ENCODE data around the gene SLIT1.
A peak's percentile ranks its signal among the peaks of the same experiment; 100 is the strongest.

Gene SLIT1

GRCh38 chr10:97138846-97139245 lies 46.9 kb downstream of the SLIT1 start:
- H3K27ac ChIP-seq = no peak overlapping the region
- H3K4me3 ChIP-seq (ENCODE audit: low read depth, low read length) = no peak overlapping the region
- no peak for TF ChIP-seq CTCF (IDR thresholded peaks at IDR 0.05; ENCODE audit: low read depth, low read length)
- peak; percentile 21 for DNase-seq
- no peaks in the 10 kb centered on the region for H3K9me3 ChIP-seq (ENCODE audit: severe bottlenecking)
- no peaks in the 10 kb centered on the region; the same call in 1 of the 2 replicates for H3K36me3 ChIP-seq
- no peaks in the 10 kb centered on the region for H3K27me3 ChIP-seq (ENCODE audit: insufficient read depth, low read depth, severe bottlenecking)

- H3K36me3 ChIP-seq = no peaks in the 10 kb centered on the region; the same call in 1 of the 2 replicates
- TF ChIP-seq CTCF (IDR thresholded peaks at IDR 0.05; ENCODE audit: low read depth, low read length) = peak; percentile 88
- peak; percentile 82 for DNase-seq
- H3K4me3 ChIP-seq (ENCODE audit: low read depth, low read length) = no peak overlapping the region
- H3K9me3 ChIP-seq (ENCODE audit: severe bottlenecking) = no peaks in the 10 kb centered on the region
- no peaks in the 10 kb centered on the region for H3K27me3 ChIP-seq (ENCODE audit: insufficient read depth, low read depth, severe bottlenecking)
- no peak overlapping the region; the same call in 1 of the 2 replicates for H3K27ac ChIP-seq
Measured at GRCh38 chr10:97138174-97138573, 47.6 kb downstream of the SLIT1 start.

GRCh38 chr10:97136756-97137155 lies 49.0 kb downstream of the SLIT1 start:
- H3K27me3 ChIP-seq (ENCODE audit: insufficient read depth, low read depth, severe bottlenecking) = no peaks in the 10 kb centered on the region

GRCh38 chr10:97135464-97135863 lies 50.3 kb downstream of the SLIT1 start:
- DNase-seq = no peak
- Histone ChIP-seq H3K9me3 (ENCODE audit: severe bottlenecking) (no peaks in the 10 kb centered on the region), H3K36me3 (no peaks in the 10 kb centered on the region; the same call in 1 of the 2 replicates), H3K4me3 (ENCODE audit: low read depth, low read length) (no peak overlapping the region), H3K27me3 (ENCODE audit: insufficient read depth, low read depth, severe bottlenecking) (no peaks in the 10 kb centered on the region), H3K27ac (no peak overlapping the region)
- no peak for TF ChIP-seq CTCF (IDR thresholded peaks at IDR 0.05; ENCODE audit: low read depth, low read length)

More at GRCh38 chr10:97136756-97137155, 49.0 kb downstream of the SLIT1 start:
- Histone ChIP-seq H3K9me3 (ENCODE audit: severe bottlenecking) (no peaks in the 10 kb centered on the region), H3K4me3 (ENCODE audit: low read depth, low read length) (no peak overlapping the region), H3K36me3 (no peaks in the 10 kb centered on the region; the same call in 1 of the 2 replicates), H3K27ac (no peak overlapping the region)
- TF ChIP-seq CTCF (IDR thresholded peaks at IDR 0.05; ENCODE audit: low read depth, low read length) = no peak
- DNase-seq = no peak

GRCh38 chr10:97134983-97135382 lies 50.8 kb downstream of the SLIT1 start:
- H3K27ac ChIP-seq = no peak overlapping the region
- TF ChIP-seq CTCF (IDR thresholded peaks at IDR 0.05; ENCODE audit: low read depth, low read length) = no peak
- no peaks in the 10 kb centered on the region; the same call in 1 of the 2 replicates for H3K36me3 ChIP-seq
- DNase-seq = no peak
- H3K27me3 ChIP-seq (ENCODE audit: insufficient read depth, low read depth, severe bottlenecking) = no peaks in the 10 kb centered on the region
- no peaks in the 10 kb centered on the region for H3K9me3 ChIP-seq (ENCODE audit: severe bottlenecking)
- H3K4me3 ChIP-seq (ENCODE audit: low read depth, low read length) = no peak overlapping the region

- Histone ChIP-seq H3K4me3 (ENCODE audit: low read depth, low read length) (no peak overlapping the region), H3K27ac (no peak overlapping the region), H3K27me3 (ENCODE audit: insufficient read depth, low read depth, severe bottlenecking) (no peaks in the 10 kb centered on the region), H3K9me3 (ENCODE audit: severe bottlenecking) (no peaks in the 10 kb centered on the region), H3K36me3 (no peaks in the 10 kb centered on the region; the same call in 1 of the 2 replicates)
- no peak for DNase-seq
- TF ChIP-seq CTCF (IDR thresholded peaks at IDR 0.05; ENCODE audit: low read depth, low read length) = no peak
Measured at GRCh38 chr10:97134110-97134509, 51.6 kb downstream of the SLIT1 start.

Measured in WERI-Rb-1 (cell line).